Measurements from ENCODE around the gene KAZN. TPM values are rescaled to one million over a fixed set of nuclear protein-coding genes. Genes with fewer than 3 reads are reported as not detected.

Gene KAZN
- total and polyA plus RNA-seq, 2 of the 8 experiments (the other 6 are each of a cell fraction or from before 2014, with no cell fraction given) = 3.7 to 11.8 TPM

DNA sequence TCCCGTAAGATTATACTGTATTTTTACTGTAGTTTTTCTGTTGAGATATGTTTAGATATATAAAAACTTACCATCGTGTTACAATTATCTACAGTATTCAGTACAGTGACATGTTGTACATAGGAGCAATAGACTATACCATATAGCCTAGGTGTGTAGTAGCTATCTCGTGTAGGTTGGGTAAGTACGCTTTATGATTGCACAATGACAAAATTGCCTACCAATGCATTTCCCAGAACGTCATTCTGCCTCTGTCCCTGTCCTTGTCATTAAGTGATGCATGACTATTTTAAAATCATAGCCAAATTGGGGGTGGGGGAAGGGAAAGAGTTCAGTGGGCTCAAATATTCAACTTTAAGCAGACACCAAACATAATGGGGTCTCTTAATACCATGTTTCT lies 321.3 kb downstream of the KAZN start:
- H2BK20ac ChIP-seq (ENCODE audit: low read length) = no peak overlapping the region
- POLR2A ChIA-PET (ENCODE audit: partially characterized antibody) = no interaction called here

More for the DNA sequence above, 321.3 kb downstream of the KAZN start:
- no peaks in the 10 kb centered on the region for H3K79me2 ChIP-seq (ENCODE audit: control insufficient read depth in 1 of 2, insufficient read depth in 2 of 2, low read length in 2 of 2)
- no peak overlapping the region for H3K4ac ChIP-seq (replicated peaks; ENCODE audit: insufficient read length, low read depth, low read length)
- no peak overlapping the region for H3K27ac ChIP-seq (ENCODE audit: low read depth, low read length)
- no peak overlapping the region for H4K5ac ChIP-seq (ENCODE audit: insufficient read length, low read depth, low read length)
- H2BK15ac ChIP-seq (ENCODE audit: low read length) = no peak overlapping the region
- TF ChIP-seq TCF12 (IDR thresholded peaks at IDR 0.05; ENCODE audit: low read depth, low read length) = no peak
- no peak for TF ChIP-seq TAF1 (IDR thresholded peaks at IDR 0.05; ENCODE audit: low read depth, low read length)
- TF ChIP-seq EZH2 (IDR thresholded peaks at IDR 0.05; ENCODE audit: low read depth, low read length, severe bottlenecking) = no peak
- no peak for TF ChIP-seq KDM1A (IDR thresholded peaks at IDR 0.05; ENCODE audit: borderline replicate concordance, low read length)
- TF ChIP-seq CHD1 (IDR thresholded peaks at IDR 0.05; ENCODE audit: low read depth, low read length) = no peak
- TF ChIP-seq CTBP2 (IDR thresholded peaks at IDR 0.05; ENCODE audit: borderline replicate concordance, insufficient read depth, insufficient read length, low read length) = no peak
- H3K36me3 ChIP-seq (ENCODE audit: control insufficient read depth in 2 of 4, insufficient read depth in 4 of 4, low read length in 3 of 4) = no peaks in the 10 kb centered on the region
- no peak overlapping the region for H2BK120ac ChIP-seq (replicated peaks; ENCODE audit: low read depth, low read length)
- DNase-seq (ENCODE audit: low read depth in 1 of 2, low spot score in 2 of 2) (no peak), FAIRE-seq (no peak)
- peaks cover 0 to 3% (median under 1%) of the 10 kb centered on the region in 4 experiments; a peak in 4 of 7 replicates for H3K4me1 ChIP-seq (replicated peaks in 1 of 4; ENCODE audit: control insufficient read depth in 3 of 4, insufficient read depth in 4 of 4, low read length in 3 of 4)
- H3K79me1 ChIP-seq (ENCODE audit: low read depth, low read length) = no peaks in the 10 kb centered on the region
- no peak overlapping the region for H3K23ac ChIP-seq (ENCODE audit: insufficient read length)
- no peak overlapping the region for H4K91ac ChIP-seq (replicated peaks; ENCODE audit: insufficient read length, low read length)
- H2AFZ ChIP-seq (ENCODE audit: low read length) = no peak overlapping the region
- no peak overlapping the region for H2BK5ac ChIP-seq (ENCODE audit: low read depth, low read length)
- no peak overlapping the region for H2BK12ac ChIP-seq (ENCODE audit: low read depth, low read length)
- no peak overlapping the region for H4K8ac ChIP-seq (ENCODE audit: extremely low read depth, insufficient read depth, low read length)
- WGBS, 2 experiments (ENCODE audit: extremely low coverage in 1 of 2, insufficient coverage in 1 of 2, insufficient read length in 1 of 2, insufficient replicate concordance in 2 of 2, low coverage in 1 of 2, low lambda C conversion rate in 2 of 2, missing lambda C conversion rate in 1 of 2) = 82% methylated on average over 5 of the region's 5 CpGs; no CpG with 5 or more reads in 1 of the 2 experiments
- CTCF ChIA-PET (ENCODE audit: partially characterized antibody) = interaction anchor here (0.7 to 1.9 kb wide), 3 partner anchors 13 to 147 kb away, joined by 3 to 4 read pairs (median 3); no protein-coding TSS in a partner anchor
- H3K9me3 ChIP-seq (ENCODE audit: insufficient read depth in 2 of 2, low read depth in 1 of 2, low read length in 1 of 2) = no peaks in the 10 kb centered on the region
- H2AK5ac ChIP-seq (ENCODE audit: low read depth, low read length) = no peak overlapping the region
- H3K23me2 ChIP-seq (ENCODE audit: low read depth, low read length) = no peaks in the 10 kb centered on the region; the same call in 1 of the 2 replicates
- peaks cover 0 to 5% of the 10 kb centered on the region in 2 experiments for H4K20me1 ChIP-seq (replicated peaks in 1 of 2; ENCODE audit: control insufficient read depth in 1 of 2, insufficient read depth in 2 of 2, low read length in 2 of 2)
- H3K4me3 ChIP-seq (ENCODE audit: extremely low read depth in 1 of 4, insufficient read depth in 2 of 4, low read depth in 3 of 4, low read length in 4 of 4) = no peak overlapping the region
- no peak overlapping the region for H3K9ac ChIP-seq (replicated peaks in 1 of 4; ENCODE audit: extremely low read depth in 1 of 4, low read depth in 3 of 4, low read length in 3 of 4)
- no peak overlapping the region for H3K4me2 ChIP-seq (ENCODE audit: insufficient read depth in 1 of 2, low read depth in 2 of 2, low read length in 2 of 2)
- H3K27me3 ChIP-seq (replicated peaks in 1 of 4; ENCODE audit: control insufficient read depth in 3 of 4, extremely low read depth in 1 of 4, insufficient read depth in 3 of 4, low read length in 3 of 4) = peaks cover 5 to 11% (median 7%) of the 10 kb centered on the region in 4 experiments; a peak in 6 of 7 replicates
- H3K14ac ChIP-seq (ENCODE audit: insufficient read length) = no peak overlapping the region
- H3K56ac ChIP-seq (replicated peaks; ENCODE audit: insufficient read length, low read depth, low read length) = no peak overlapping the region
- H3K18ac ChIP-seq (ENCODE audit: extremely low read depth, low read length) = no peak overlapping the region
